C4-2B (cell line): ENCODE data around the gene WNK1.

Source experiments
- H3K27ac ChIP-seq: fragments of 450-650 bp; 2 replicates; pipeline ENCODE4 v1.5.1; 2017
- ZFX ChIP-seq: fragments of 450-650 bp; IDR thresholded peaks from 2 replicates; pipeline ENCODE4 v1.6.1; 2017
- TF ChIP-seq, protein P1 (sequence below): fragments of 450-650 bp; conservative IDR thresholded peaks from 2 replicates; pipeline ENCODE4 v1.5.1; 2017; ENCODE audit warnings: mild to moderate bottlenecking

WNK1 gene

DNA sequence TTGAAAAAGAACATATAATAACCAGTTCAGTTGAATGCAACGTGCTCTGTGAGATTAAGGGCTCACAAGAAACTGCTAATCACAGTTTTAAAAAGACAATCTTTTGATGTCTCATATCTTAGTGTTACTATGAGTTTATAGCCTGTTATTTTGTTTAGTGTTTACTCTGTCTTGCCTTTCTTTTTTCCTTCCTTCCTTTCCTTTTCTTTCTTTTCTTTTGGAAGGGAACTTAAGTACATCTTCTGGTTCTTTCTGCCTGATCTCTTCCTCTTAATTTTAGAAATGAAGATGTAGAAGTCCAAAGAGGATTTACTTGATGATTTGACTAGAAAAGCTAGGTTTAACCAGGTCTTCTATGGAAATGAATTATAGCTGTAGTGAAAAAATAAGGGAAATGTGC, 38.2 kb downstream of the WNK1 start:
- H3K27ac ChIP-seq, result no peak overlapping the region
- TF ChIP-seq ZFX, result no peak
- TF ChIP-seq, protein P1, sequence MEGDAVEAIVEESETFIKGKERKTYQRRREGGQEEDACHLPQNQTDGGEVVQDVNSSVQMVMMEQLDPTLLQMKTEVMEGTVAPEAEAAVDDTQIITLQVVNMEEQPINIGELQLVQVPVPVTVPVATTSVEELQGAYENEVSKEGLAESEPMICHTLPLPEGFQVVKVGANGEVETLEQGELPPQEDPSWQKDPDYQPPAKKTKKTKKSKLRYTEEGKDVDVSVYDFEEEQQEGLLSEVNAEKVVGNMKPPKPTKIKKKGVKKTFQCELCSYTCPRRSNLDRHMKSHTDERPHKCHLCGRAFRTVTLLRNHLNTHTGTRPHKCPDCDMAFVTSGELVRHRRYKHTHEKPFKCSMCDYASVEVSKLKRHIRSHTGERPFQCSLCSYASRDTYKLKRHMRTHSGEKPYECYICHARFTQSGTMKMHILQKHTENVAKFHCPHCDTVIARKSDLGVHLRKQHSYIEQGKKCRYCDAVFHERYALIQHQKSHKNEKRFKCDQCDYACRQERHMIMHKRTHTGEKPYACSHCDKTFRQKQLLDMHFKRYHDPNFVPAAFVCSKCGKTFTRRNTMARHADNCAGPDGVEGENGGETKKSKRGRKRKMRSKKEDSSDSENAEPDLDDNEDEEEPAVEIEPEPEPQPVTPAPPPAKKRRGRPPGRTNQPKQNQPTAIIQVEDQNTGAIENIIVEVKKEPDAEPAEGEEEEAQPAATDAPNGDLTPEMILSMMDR, result no peak

DNA sequence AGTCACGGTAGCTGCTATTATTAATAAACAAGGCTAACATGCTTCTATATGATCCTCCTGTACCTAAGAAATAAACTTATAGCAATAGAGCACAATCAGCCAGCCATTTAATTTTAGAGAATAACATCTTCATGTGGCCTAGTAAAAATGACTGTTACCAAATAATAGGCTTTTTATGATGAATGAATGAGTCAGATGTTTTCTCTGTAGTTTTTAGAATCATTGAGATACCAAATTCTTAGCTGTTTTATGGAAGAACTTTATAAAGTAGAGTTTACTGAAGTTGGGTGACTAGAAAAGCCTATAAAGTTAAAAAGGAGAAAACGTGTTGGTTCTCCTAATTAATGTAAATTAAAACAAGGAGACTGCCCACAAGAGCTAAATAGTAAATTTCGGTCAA, 40.7 kb downstream of the WNK1 start:
- TF ChIP-seq, protein P1, result no peak
- no peak for TF ChIP-seq ZFX
- H3K27ac ChIP-seq, result no peak overlapping the region

DNA sequence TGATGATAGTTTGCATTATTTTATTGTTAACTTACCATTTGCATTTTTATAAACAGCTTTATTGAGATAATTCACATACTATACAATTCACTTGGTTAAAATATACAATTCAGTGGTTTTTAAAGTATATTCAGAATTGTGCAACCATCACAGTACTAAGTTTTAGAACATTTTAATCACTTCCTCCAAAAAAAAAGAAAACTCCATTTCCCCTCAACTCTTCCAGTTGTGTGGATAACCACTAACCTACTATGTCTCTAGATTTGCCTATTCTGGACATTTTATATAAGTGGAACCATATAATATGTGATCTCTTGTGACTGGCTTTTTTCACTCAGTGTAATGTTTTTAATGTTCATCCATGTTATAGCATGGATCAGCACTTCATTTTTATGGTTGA, 41.3 kb downstream of the WNK1 start:
- H3K27ac ChIP-seq, result no peak overlapping the region
- TF ChIP-seq ZFX, result no peak
- TF ChIP-seq, protein P1, result no peak

DNA sequence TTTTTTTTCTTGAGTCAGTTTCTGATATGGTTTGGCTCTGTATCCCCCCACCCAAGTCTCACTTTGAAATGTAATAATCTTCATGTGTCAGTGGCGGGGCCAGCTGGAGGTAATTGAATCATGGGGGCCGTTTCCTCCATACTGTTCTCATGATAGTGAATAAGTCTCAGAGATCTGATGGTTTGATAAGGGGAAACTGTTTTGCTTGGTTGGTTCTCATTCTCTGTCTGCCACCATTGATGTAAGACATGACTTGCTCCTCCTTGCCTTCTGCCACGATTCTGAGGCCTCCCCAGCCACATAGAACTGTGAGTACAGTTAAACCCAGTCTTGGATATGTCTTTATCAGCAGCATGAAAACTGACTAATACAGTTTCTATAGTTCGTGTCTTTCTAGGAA, 42.9 kb downstream of the WNK1 start:
- TF ChIP-seq, protein P1, result no peak
- no peak for TF ChIP-seq ZFX
- H3K27ac ChIP-seq, result no peak overlapping the region

DNA sequence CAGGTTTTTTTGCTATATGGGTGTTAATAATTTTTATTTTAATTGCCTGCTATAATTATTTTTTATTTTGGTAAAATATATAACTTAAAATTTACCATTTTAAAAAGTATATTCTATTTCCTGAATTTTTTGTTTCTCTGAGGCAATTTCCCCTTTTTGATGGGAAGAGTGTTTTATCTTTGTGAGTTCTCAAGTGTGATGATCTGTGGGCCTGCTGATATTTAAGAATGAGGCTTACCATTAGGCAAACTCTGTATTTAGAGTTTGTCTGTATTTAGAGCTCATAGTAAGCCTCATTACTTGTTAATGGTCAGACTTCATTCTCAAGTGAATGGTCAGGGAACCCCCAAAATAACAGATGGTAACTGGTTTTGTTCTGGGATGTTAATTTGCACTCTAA, 48.0 kb downstream of the WNK1 start:
- TF ChIP-seq, protein P1, result no peak
- TF ChIP-seq ZFX, result no peak
- no peak overlapping the region for H3K27ac ChIP-seq

DNA sequence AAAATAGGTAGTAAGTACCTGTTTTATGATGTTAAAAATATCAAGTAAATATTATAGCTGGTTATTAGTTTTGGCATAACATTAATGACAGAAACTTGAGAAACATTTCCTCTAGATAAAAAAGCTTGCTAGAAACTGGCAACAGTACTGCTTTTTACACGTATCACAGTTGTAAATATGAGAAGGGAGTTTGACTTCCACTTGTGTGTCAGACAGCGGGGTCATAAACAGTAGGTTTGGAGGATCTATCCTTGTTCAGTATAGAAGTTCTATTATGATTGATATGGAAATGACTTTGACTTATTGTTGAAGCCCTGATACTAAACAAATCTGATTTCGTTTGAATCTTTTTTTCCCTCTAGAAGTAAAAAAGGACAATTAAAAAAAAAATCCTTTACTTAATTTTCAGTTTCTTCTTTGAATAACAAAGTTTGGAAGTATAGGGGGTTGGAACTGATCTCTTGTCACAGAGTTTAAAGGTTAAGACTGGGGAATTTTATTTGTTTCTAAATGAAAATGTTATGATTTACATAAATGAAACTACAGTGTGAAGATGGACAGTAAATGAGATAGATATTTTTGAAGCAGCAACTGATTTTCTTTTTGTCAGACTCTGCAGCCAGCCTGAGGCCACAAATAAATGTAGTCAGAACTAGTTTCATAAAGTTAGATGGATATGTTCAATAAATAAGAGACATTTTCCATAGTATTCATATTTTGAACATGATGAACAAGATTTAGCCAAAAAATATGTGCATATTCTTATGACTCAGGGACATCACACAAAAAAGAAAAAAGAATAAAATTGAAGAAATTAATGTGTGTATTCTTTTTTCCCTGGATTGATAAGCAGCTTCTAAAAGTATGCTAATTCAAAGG, 50.1 kb downstream of the WNK1 start:
- no peak for TF ChIP-seq ZFX
- TF ChIP-seq, protein P1, result no peak
- H3K27ac ChIP-seq, result no peak overlapping the region

DNA sequence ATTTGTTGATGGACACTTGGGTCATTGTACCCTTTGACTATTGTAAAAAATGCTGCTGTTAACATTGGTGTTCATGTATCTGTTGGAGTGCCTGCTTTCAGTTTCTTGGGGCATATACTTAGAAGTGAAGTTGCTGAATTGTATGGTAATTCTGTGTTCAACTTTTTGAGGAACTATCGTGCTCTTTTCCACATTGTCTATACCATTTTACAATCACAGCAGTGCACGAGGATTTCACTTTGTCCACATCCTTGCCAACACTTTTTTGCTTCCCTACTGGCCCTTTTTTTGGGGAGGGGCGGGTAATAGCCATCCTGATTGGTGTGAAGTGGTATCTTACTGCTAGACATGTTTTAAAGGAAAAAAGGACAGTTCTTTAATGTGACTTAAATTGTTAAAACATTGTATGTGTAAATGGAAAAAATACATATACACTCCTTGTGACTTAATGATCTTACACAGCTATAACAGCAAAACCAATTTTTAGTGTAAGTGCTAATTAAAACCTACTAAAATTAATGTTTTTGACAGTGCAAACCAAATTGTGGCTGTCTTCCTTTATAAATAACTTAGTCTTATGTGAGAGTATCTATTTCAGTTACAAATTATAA, 52.7 kb downstream of the WNK1 start:
- no peak for TF ChIP-seq ZFX
- TF ChIP-seq, protein P1, result no peak

More for the DNA sequence above, 52.7 kb downstream of the WNK1 start:
- no peak overlapping the region for H3K27ac ChIP-seq
